GM19043 (cell line): Measurements from ENCODE around the gene NR1D2.

Experiments used
- ATAC-seq: cut with Tn5 transposase; IDR thresholded peaks from one replicate; pipeline ENCODE4 v1.9.1; 2021; ENCODE audit warnings: low read depth; ENCODE audit not compliant: unreplicated experiment

Gene NR1D2

GRCh38 chr3:23928524-23928923 lies 16.6 kb upstream of the NR1D2 start:
- no peak for ATAC-seq

DNA sequence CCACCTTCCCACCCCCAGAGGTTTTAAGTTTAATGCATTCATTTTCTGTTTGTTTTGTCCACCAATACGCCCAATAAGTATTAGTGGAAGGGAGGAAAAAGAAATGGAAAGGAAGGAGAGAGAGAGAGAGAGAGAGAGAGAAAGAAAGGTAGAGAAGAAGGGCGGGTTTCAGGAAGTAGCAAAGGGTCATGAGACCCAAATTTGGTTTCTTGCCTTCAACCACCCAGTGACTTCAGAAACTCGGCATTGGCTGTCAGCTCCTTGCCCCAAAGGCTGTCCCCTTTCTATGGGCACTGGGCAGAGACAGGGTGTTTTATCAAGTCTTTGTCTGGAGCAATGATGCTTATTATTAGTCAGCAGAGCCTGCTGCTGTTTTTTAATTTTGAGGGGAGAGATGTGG lies 13.5 kb upstream of the NR1D2 start:
- ATAC-seq: no peak

DNA sequence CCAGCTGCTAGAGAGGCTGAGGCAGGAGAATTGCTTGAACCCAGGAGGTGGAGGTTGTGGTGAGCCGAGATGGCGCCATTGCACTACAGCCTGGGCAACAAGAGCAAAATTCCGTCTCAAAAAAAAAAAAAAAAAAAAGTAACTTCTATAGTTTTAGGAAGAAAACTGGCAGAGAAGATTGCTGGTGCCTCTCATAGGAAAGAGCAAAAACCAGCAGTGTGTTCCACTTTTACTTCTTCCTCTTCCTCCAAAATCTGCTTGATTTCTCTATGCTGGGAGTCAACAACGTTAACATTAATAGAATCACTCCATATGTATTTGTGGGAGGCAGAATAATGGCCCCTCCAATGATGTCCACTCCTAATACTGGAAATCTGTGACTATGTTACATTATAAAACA lies 12.5 kb upstream of the NR1D2 start:
- no peak for ATAC-seq

DNA sequence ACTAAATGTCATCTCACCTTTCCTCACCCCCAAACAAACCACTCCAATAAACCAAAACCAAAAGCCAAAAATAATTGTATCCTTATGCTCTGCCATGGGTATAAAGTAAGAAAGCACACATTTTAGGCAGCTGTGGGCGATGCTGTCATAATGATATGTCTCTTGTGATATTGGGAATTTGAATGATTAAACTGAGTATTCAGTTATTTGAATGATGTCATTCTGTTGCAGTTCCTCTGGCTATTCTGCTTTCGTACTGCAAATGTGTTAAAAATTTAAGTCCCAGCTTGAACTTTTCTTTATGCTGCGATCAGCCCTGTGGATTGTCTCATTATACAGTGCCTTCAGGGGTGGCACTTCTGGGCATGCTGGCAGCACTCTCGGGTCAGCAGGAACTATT lies 10.8 kb upstream of the NR1D2 start:
- no peak for ATAC-seq

DNA sequence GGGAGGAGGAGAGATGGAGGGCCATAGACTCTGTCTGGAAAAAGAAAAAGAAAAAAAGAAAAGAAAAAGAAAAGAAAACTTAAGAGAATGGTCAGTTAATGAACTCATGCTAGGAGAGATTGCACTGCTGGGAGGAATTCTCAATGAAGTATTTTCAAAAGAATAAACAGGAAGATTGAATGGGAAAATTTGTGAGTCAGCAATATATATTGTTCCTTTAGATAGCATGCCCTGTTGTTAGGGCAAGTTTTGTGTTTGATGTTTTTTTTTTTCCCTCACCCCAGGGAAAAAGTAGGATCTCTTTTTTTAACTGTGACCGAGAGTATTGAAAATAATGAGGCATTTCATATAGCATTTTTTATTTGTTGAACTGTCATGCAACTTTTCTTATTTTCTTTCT lies 7.8 kb upstream of the NR1D2 start:
- ATAC-seq: no peak

DNA sequence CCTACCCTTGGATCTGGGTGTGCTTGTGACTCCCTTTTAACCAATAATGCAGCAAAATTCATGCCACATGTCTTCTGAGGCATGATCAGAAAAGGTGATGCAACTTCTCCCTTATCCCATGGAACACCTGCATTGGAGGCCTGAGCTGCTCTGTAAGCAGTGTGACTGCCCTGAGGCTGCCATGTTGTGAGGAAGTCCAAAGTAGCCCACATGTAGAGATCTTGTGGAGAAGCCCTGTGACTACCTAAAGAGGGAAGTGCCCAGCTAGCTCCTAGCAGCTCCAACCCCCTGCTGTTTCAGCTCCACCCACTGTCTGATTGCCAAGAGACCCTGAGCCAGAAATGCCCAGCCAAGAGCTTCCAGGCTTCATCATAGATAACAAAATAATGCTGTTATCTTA lies 6.4 kb upstream of the NR1D2 start:
- ATAC-seq: no peak

DNA sequence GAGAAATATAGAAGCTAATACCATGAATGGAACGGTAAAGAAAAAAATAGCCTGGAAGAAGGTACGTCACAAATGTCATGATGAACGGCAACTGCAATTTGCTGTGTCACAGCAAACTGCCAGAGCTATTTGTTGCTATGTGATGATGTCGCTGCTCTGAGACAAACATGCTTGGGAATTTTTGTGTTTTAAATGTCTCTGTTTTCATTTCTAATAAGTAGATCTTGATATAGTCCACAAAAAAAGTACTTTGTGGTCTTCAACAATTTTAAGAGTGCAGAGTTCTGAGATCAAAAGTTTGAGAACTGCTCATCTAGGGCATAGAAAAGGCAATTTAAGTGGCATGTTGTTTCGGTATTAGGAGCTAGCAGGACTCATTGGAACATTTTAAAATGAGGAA lies 4.3 kb upstream of the NR1D2 start:
- no peak for ATAC-seq

GRCh38 chr3:23941440-23941839 lies 3.6 kb upstream of the NR1D2 start:
- ATAC-seq: no peak

GRCh38 chr3:23942546-23942945 lies 2.5 kb upstream of the NR1D2 start:
- ATAC-seq: no peak

DNA sequence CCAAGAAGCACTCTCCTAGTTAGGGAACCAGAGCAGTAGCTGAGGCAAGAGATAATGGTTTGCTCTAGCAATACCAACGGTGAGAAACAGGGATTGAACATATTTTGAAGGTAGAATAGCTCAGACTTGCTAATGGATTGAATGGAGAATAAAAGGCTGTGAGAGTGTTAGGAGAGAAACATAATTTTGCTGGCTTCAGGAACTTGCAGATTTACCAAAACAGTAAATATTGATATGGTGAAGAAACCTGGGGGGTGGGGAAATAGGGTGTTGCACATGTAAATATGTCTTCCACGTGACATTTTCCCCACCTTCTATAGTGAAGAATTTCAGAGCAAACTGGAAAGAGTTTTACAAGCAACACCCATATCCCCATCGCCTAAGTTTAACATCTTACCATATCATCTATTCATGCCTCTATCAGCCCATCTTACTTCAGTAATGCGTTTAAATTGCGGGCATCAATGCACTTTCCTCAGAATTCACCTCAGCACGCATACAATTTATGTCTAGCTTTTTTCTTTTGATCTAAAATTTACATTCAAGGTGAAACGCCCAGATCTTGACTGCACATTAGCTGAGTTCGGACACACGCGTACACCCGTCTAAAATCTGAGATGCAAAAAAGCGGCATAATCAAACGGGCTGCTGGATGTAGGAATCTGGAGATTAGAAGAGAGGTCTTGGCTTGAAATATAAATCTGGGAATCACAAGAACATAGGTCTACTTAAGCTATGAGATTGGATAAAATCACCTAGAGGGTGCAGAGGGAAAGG lies 891 bp upstream of the NR1D2 start:
- ATAC-seq: no peak

GRCh38 chr3:23945663-23945912 lies 502 bp downstream of the NR1D2 start:
- no peak for ATAC-seq

GRCh38 chr3:23945913-23946687 lies 1.0 kb downstream of the NR1D2 start:
- ATAC-seq: peak; percentile 60

DNA sequence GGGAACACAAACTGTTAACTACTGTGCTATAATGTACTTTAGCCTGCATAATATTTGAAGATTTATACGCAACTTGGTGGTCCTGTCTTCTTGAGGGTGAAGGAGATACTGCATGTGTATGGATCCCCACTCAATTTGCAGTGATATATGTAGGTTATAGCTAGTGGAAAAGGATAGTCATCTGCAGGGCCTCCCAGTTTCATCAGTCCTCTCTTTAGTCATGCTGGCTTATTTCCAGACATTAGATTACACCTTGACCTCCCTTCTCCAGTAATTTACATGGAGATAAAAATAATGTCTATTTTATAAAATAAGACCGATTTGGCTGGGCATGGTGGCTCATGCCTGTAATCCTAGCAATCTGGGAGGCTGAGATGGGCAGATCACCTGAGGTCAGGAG lies 3.7 kb downstream of the NR1D2 start:
- ATAC-seq: no peak

GRCh38 chr3:23949784-23950183 lies 4.7 kb downstream of the NR1D2 start:
- peak; percentile 22 for ATAC-seq

- peak; percentile 35 for ATAC-seq
These were observed 5.2 kb downstream of the NR1D2 start for GRCh38 chr3:23950293-23950692.

DNA sequence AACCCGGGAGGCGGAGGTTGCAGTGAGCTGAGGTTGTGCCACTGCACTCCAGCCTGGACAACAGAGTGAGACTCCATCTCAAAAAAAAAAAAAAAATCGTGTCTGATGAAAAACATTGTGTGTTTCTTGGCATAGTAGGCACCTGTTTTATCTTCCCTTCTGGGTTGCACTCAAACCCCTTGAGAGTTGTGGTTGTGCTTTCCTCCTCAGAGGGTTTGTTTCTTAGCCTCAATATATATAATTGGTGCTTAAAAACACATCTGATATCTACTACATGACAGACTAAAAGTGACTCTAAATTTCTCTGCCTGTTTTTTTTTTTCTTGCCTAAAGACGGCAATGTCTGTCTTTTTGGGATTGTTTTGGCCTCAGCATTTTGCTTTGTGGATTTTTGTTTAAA lies 7.6 kb downstream of the NR1D2 start:
- ATAC-seq: peak; percentile 37

DNA sequence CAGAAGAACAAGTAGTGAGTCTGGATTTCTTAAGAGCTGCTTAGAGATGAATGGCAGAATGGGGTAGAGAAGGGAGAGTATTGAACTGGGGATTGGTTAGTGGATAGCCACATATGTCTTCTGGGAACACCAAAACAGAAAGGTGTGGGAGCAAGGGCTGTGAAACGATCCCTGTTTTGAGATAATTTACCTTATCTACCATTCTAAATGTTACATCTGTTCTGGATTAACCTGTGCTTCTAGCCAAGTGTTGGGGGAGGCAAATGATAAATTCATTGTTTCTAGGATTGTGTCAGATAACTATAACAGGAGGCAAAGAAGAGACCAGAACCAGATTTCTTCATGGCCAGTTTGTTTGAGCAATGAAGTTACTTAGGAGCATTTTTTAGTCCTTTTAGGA lies 8.4 kb downstream of the NR1D2 start:
- ATAC-seq: no peak

DNA sequence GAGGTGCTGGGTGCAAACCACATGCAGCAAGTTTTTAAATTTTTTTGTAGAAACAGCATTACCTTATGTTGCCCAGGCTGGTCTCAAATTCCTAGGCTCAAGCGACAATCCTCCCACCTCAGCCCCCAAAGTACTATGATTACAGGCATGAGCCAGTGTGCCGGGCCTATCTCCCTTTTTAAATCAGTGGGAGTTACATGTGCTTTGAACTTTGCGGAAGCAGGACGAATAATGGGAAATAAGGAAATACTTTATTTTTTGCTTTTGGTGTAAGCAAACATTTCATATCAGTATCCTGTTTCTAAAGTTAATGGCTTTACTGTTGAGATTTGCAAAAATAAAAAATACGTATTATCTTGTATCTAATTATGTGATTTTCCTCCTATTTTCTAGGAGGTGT lies 9.1 kb downstream of the NR1D2 start:
- no peak for ATAC-seq

DNA sequence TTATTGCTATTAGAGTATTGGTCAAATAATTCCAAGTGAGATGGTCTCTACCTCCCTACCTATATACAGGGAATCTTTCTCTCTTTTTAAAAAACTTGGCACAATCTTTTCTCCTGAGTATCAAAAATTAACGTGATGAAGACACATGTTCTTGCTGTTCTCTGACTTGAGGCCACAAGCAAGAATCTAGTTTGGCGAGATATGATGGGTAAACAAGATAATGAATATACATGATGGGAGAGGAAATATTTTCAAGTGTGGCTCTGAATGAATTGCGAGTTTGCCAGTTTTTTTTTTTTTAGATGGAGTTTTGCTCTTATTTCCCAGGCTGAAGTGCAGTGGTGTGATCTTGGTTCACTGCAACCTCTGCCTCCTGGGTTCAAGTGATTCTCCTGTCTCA lies 11.6 kb downstream of the NR1D2 start:
- ATAC-seq: no peak

DNA sequence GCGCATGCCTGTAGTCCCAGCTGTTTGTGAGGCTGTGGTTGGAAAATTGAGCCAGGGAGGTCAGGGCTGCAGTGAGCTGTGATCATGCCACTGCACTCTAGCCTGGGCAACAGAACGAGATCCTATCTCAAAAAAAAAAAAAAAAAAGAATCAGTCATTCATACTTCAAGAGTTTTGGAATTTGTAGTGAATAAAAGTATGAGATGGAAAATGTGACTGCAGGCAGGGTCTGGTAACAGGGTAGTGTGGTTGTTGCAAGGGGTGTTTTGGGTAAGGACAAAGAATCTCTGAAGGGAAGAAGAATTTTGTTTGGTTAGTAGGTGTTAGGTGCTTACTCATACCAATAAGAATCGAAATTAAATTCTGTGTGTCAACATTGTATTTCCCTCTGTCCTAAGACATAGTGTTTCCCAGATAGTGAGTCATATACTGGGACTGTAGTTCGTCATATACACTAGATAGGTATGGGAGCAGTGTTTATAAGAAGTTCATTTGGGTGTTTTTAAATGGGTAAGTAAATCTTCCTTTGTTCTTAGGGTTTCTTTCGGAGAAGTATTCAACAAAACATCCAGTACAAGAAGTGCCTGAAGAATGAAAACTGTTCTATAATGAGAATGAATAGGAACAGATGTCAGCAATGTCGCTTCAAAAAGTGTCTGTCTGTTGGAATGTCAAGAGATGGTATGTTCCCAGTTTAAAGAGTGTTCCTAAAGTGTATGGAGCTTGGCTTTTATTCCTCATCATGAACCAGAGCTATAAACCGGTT lies 14.2 kb downstream of the NR1D2 start:
- peak; percentile 55 for ATAC-seq

DNA sequence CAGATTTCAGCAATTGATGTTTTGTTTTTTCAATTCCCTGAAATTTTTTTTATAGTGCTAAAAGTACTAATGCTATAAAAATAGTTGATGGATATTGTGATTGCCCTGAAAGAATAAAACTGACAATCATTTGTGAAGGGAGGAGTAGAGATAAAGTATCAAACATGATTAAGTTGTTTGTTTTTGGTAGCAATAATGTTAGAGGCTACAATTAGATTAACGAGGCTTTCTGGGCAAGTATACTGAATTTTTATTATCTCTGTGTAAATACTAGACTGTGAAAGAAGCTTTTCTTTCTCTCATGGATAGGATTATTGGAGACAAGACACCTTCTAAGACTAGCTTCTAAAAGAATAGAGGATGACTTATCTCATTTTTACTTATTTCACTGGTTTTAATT lies 15.6 kb downstream of the NR1D2 start:
- ATAC-seq: no peak

DNA sequence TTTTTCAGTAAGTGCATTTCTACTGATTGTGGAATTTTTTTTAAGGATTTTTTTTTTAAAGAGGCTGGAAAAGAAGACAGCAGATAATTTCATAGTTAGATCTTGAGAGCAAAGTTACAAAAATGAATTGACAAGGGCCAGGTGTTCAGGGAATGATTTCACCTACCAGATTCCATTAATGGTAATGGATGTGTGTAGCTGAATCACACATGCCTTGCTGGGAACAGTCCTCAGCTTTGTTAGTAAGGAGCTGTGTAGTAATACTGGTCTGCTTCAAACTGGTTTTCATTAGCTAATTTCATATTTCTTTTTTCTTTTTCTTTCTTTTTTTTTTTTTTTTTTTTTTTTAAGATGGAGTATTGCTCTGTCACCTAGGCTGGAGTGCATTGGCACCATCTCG lies 16.0 kb downstream of the NR1D2 start:
- ATAC-seq: no peak
